ENCODE measurements around the gene PITPNM3. TPM values are rescaled to one million over a fixed set of nuclear protein-coding genes. Genes with fewer than 3 reads are reported as not detected.

The PITPNM3 gene
- total and polyA plus RNA-seq, 2 of the 13 experiments (the other 11 are each of a cell fraction or from before 2014, with no cell fraction given): 0.13 to 0.29 TPM

GRCh38 chr17:6425407-6425806, 130.9 kb downstream of the PITPNM3 start:
- no peak overlapping the region for H2AFZ ChIP-seq (ENCODE audit: low read length)
- H3K9ac ChIP-seq (ENCODE audit: insufficient read depth, low read depth, low read length): no peak overlapping the region
- ChIA-PET CTCF (ENCODE audit: low intra/inter-chr PET ratio, low total read pairs) (no interaction called here), POLR2A (no interaction called here)
- H3K36me3 ChIP-seq (replicated peaks in 1 of 2; ENCODE audit: control insufficient read depth in 1 of 2, insufficient read depth in 2 of 2, low read length in 2 of 2): no peaks in the 10 kb centered on the region
- H3K4me1 ChIP-seq (ENCODE audit: insufficient read depth, low read length): no peaks in the 10 kb centered on the region
- ATAC-seq: no peak
- in situ Hi-C loops (cut with HindIII; ENCODE audit: extremely low pct_ligation_motif_present, low pct_unique_long_range_greater_than_20kb) (no loop called here), intact Hi-C loops (cut with micrococcal nuclease; ENCODE audit: unreplicated experiment) (no loop called here)
- BruUV-seq (replicated peaks): no TSS peak
- no peak for TF ChIP-seq ZNF841 (CRISPR knock-in tag; IDR thresholded peaks at IDR 0.05; ENCODE audit: borderline replicate concordance)
- no peak for TF ChIP-seq ZNF615 (CRISPR knock-in tag; IDR thresholded peaks at IDR 0.05; ENCODE audit: borderline replicate concordance)
- TF ChIP-seq ARHGAP35 (CRISPR knock-in tag; IDR thresholded peaks at IDR 0.05; ENCODE audit: borderline replicate concordance): no peak
- TF ChIP-seq NFE2L1 (CRISPR knock-in tag; IDR thresholded peaks at IDR 0.05; ENCODE audit: borderline replicate concordance): no peak
- no peak for TF ChIP-seq MTA3 (CRISPR knock-in tag; IDR thresholded peaks at IDR 0.05)
- TF ChIP-seq HMGXB3 (CRISPR knock-in tag; IDR thresholded peaks at IDR 0.05; ENCODE audit: borderline replicate concordance): no peak
- TF ChIP-seq NR1H2 (CRISPR knock-in tag; IDR thresholded peaks at IDR 0.05; ENCODE audit: borderline replicate concordance, low read depth): no peak
- TF ChIP-seq, protein P1, sequence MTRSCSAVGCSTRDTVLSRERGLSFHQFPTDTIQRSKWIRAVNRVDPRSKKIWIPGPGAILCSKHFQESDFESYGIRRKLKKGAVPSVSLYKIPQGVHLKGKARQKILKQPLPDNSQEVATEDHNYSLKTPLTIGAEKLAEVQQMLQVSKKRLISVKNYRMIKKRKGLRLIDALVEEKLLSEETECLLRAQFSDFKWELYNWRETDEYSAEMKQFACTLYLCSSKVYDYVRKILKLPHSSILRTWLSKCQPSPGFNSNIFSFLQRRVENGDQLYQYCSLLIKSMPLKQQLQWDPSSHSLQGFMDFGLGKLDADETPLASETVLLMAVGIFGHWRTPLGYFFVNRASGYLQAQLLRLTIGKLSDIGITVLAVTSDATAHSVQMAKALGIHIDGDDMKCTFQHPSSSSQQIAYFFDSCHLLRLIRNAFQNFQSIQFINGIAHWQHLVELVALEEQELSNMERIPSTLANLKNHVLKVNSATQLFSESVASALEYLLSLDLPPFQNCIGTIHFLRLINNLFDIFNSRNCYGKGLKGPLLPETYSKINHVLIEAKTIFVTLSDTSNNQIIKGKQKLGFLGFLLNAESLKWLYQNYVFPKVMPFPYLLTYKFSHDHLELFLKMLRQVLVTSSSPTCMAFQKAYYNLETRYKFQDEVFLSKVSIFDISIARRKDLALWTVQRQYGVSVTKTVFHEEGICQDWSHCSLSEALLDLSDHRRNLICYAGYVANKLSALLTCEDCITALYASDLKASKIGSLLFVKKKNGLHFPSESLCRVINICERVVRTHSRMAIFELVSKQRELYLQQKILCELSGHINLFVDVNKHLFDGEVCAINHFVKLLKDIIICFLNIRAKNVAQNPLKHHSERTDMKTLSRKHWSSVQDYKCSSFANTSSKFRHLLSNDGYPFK (CRISPR knock-in tag; IDR thresholded peaks at IDR 0.05; ENCODE audit: borderline replicate concordance): no peak
- no peak for TF ChIP-seq SNRNP70 (IDR thresholded peaks at IDR 0.05; ENCODE audit: low read depth, low read length)
- TF ChIP-seq, protein P2, sequence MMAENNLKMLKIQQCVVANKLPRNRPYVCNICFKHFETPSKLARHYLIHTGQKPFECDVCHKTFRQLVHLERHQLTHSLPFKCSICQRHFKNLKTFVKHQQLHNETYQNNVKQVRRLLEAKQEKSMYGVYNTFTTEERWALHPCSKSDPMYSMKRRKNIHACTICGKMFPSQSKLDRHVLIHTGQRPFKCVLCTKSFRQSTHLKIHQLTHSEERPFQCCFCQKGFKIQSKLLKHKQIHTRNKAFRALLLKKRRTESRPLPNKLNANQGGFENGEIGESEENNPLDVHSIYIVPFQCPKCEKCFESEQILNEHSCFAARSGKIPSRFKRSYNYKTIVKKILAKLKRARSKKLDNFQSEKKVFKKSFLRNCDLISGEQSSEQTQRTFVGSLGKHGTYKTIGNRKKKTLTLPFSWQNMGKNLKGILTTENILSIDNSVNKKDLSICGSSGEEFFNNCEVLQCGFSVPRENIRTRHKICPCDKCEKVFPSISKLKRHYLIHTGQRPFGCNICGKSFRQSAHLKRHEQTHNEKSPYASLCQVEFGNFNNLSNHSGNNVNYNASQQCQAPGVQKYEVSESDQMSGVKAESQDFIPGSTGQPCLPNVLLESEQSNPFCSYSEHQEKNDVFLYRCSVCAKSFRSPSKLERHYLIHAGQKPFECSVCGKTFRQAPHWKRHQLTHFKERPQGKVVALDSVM (CRISPR knock-in tag; IDR thresholded peaks at IDR 0.05): no peak
- no peak for TF ChIP-seq ZNF75D (CRISPR knock-in tag; IDR thresholded peaks at IDR 0.05; ENCODE audit: borderline replicate concordance)
- TF ChIP-seq ZNF572 (CRISPR knock-in tag; IDR thresholded peaks at IDR 0.05): no peak
- TF ChIP-seq, protein P3, sequence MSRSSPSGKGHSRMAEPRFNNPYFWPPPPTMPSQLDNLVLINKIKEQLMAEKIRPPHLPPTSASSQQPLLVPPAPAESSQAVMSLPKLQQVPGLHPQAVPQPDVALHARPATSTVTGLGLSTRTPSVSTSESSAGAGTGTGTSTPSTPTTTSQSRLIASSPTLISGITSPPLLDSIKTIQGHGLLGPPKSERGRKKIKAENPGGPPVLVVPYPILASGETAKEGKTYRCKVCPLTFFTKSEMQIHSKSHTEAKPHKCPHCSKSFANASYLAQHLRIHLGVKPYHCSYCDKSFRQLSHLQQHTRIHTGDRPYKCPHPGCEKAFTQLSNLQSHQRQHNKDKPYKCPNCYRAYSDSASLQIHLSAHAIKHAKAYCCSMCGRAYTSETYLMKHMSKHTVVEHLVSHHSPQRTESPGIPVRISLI (CRISPR knock-in tag; IDR thresholded peaks at IDR 0.05; ENCODE audit: borderline replicate concordance): no peak
- no peak for TF ChIP-seq MLLT10 (CRISPR knock-in tag; IDR thresholded peaks at IDR 0.05)
- H3K9me3 ChIP-seq (ENCODE audit: low read length): peaks cover under 1% of the 10 kb centered on the region; the same call in 1 of the 2 replicates
- WGBS (ENCODE audit: low lambda C conversion rate): 65% methylated on average over 8 of the region's 18 CpGs
- H4K20me1 ChIP-seq (ENCODE audit: insufficient read depth, low read length): no peaks in the 10 kb centered on the region
- FAIRE-seq: no peak
- H3K79me2 ChIP-seq (ENCODE audit: insufficient read depth, low read length): no peaks in the 10 kb centered on the region
- H3K27ac ChIP-seq (ENCODE audit: extremely low read length, insufficient read depth, low read length): no peak overlapping the region
- H3K27me3 ChIP-seq (ENCODE audit: control insufficient read depth in 1 of 2, insufficient read depth in 2 of 2, low read length in 2 of 2): peaks cover 0 to 12% of the 10 kb centered on the region in 2 experiments; a peak in 2 of 5 replicates
- H3K4me2 ChIP-seq (ENCODE audit: low read depth, low read length): no peak overlapping the region
- no peak for DNase-seq (ENCODE audit: low spot score)
- no peak overlapping the region for H3K4me3 ChIP-seq (replicated peaks in 1 of 3; ENCODE audit: insufficient read depth in 1 of 3, low read depth in 2 of 3, low read length in 3 of 3)

All from HepG2 (cell line).